Suprapubic skin (tissue), 4 donors: ENCODE measurements around the gene OXTR. TPM values are rescaled to one million over a fixed set of nuclear protein-coding genes. Genes with fewer than 3 reads are reported as not detected.

Experiments
- DNase-seq, 2 donors: peaks; one replicate each; pipeline ENCODE4 v3.0.0-alpha.2; 2019; ENCODE audit warnings: low spot score in 2 of 2
- H3K27ac ChIP-seq: fragments of 200-600 bp; sonication (generic); one replicate; pipeline ENCODE4 v1.5.1; 2019
- H3K27me3 ChIP-seq: fragments of 200-600 bp; sonication (generic); one replicate; pipeline ENCODE4 v1.5.1; 2019
- H3K36me3 ChIP-seq: fragments of 200-600 bp; sonication (generic); one replicate; pipeline ENCODE4 v1.5.1; 2019
- H3K4me1 ChIP-seq: fragments of 200-600 bp; sonication (generic); one replicate; pipeline ENCODE4 v1.5.1; 2019
- H3K4me3 ChIP-seq: fragments of 200-600 bp; sonication (generic); one replicate; pipeline ENCODE4 v1.5.1; 2019; ENCODE audit warnings: mild to moderate bottlenecking
- H3K9me3 ChIP-seq: fragments of 200-600 bp; sonication (generic); one replicate; pipeline ENCODE4 v1.5.1; 2019
- CTCF ChIP-seq, 2 donors: fragments of 200-600 bp in 1 of 2; fragments of 450-650 bp in 1 of 2; sonication (generic) in 1 of 2; IDR thresholded peaks; one replicate each; pipeline ENCODE4 v1.5.1; 2016 to 2019; ENCODE audit warnings: antibody characterized with exemption in 2 of 2, mild to moderate bottlenecking in 1 of 2, moderate library complexity in 1 of 2
- EP300 ChIP-seq: sonication (generic); formaldehyde crosslinking; IDR thresholded peaks from one replicate; pipeline ENCODE4 v1.6.1; 2017; ENCODE audit warnings: antibody characterized with exemption
- POLR2A ChIP-seq, 2 donors: fragments of 450-650 bp; IDR thresholded peaks; one replicate each; pipeline ENCODE4 v1.6.1; 2017; ENCODE audit warnings: antibody characterized with exemption in 2 of 2, mild to moderate bottlenecking in 2 of 2, moderate library complexity in 2 of 2
- POLR2AphosphoS5 ChIP-seq, 3 donors: sonication (generic); formaldehyde crosslinking; IDR thresholded peaks; one replicate each; pipeline ENCODE4 v1.6.1; 2017; ENCODE audit warnings: antibody characterized with exemption in 3 of 3
- WGBS: methylation state at CpG from one replicate; pipeline ENCODE4 v1.1.5; 2018; 5-methylcytosine and 5-hydroxymethylcytosine counted together
- total RNA-seq, 4 donors: library from RNA; depleted of rRNA; stranded (reverse); fragments of >200 nt; gene quantifications; one replicate each; pipeline ENCODE4 v1.1.0, GENCODE V29; 2016

OXTR gene
- total RNA-seq, 4 donors from 2014 or later: 0.08 to 0.31 TPM; not detected in 2

- TF ChIP-seq POLR2AphosphoS5 (IDR thresholded peaks at IDR 0.05) (no peak), CTCF (IDR thresholded peaks at IDR 0.05) (no peak), EP300 (no peak)
- peak in 1 of 2 donors; percentile 54 for DNase-seq
- Histone ChIP-seq H3K36me3 (no peaks in the 10 kb centered on the region), H3K27me3 (no peaks in the 10 kb centered on the region), H3K4me1 (peaks cover 6% of the 10 kb centered on the region), H3K27ac (no peak overlapping the region), H3K4me3 (no peak overlapping the region), H3K9me3 (no peaks in the 10 kb centered on the region)
- WGBS: 69% methylated on average over 6 of the region's 6 CpGs
Observed at GRCh38 chr3:8743021-8743601, 26.3 kb downstream of the OXTR start.

DNA sequence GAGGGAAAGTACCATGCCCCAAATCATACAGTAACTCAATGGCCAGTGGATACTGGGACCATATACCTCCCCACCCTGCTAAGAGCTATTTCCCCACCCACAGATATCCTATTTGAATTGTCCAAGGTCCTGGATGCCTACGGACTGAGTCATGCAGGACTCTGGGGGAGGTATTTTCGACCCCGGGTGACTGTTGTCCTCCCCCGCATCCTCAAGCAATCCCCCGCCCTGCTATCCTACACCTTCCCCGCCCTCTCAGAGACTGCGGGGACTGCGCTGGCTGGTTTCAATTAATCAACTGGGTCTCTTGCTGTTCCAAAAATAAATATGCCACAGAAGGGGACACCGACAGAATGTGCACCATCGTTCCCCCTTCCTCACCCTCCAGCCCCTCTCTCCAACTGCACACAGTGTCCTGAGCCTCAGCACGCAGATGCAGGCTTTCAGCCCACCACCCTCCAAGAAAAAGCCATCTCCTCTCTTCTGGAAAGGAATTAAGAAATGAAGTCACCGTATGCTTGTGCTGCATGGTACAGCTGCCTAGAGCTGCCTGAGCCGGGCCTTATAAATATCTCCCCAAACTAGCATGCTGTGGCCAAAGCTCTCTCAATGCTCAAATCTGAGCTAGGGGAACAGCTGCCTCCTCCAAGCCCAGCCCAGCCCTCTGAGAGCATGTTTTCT, 27.7 kb downstream of the OXTR start:
- Histone ChIP-seq H3K9me3 (no peaks in the 10 kb centered on the region), H3K27ac (no peak overlapping the region), H3K27me3 (no peaks in the 10 kb centered on the region), H3K36me3 (no peaks in the 10 kb centered on the region), H3K4me3 (no peak overlapping the region), H3K4me1 (peaks cover 6% of the 10 kb centered on the region)
- DNase-seq: peak in 1 of 2 donors; percentile 60
- 24% methylated on average over 13 of the region's 13 CpGs for WGBS
- no peak for TF ChIP-seq EP300
- TF ChIP-seq CTCF (IDR thresholded peaks at IDR 0.05): no peak
- TF ChIP-seq POLR2A (IDR thresholded peaks at IDR 0.05): no peak
- no peak for TF ChIP-seq POLR2AphosphoS5 (IDR thresholded peaks at IDR 0.05)

DNA sequence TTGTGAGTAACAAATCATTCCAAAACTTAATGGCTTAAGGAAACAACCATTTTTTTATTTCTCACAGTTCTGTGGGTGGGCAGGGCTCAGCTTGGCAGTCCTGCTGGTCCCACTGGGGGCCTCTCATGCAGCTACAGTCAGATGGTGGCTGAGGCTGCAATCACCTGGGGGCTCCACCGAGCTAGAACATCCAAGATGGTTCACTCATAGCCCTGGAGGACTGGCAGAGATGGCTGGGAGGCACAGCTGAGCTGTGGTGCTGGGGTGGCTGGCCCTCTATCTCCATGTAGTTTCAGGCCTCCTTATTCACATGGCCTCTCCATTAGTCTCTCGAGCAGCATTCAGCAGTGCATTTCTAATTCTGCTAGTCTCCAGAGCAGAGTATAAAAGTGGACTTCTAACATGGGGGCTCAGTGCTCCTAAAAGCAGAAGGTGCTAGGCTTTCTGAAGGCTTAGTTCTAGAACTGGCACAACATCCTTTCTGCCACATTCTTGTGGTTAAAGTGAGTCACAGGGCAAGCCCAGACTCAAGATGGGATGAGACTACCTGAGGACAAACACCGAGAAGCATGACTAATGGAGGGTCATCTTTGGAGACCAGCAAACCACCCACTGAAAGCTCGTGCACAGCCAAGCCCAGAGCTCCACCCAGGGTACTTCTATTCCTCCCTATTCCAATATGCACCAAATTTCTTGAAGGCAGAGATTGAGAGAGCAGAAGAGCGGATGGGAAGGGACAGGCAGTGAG, 29.5 kb downstream of the OXTR start:
- H3K9me3 ChIP-seq: no peaks in the 10 kb centered on the region
- H3K27ac ChIP-seq: no peak overlapping the region

GRCh38 chr3:8738639-8739038, 30.8 kb downstream of the OXTR start:
- H3K9me3 ChIP-seq: no peaks in the 10 kb centered on the region
- no peak overlapping the region for H3K4me3 ChIP-seq
- no peak overlapping the region for H3K27ac ChIP-seq
- no peaks in the 10 kb centered on the region for H3K36me3 ChIP-seq
- DNase-seq: no peak
- H3K27me3 ChIP-seq: no peaks in the 10 kb centered on the region
- 97% methylated on average over 3 of the region's 3 CpGs for WGBS
- peaks cover 6% of the 10 kb centered on the region for H3K4me1 ChIP-seq
- no peak for TF ChIP-seq POLR2A (IDR thresholded peaks at IDR 0.05)
- TF ChIP-seq EP300: no peak
- no peak for TF ChIP-seq POLR2AphosphoS5 (IDR thresholded peaks at IDR 0.05)
- no peak for TF ChIP-seq CTCF (IDR thresholded peaks at IDR 0.05)

More for the DNA sequence above, 29.5 kb downstream of the OXTR start:
- Histone ChIP-seq H3K4me1 (peaks cover 6% of the 10 kb centered on the region), H3K27me3 (no peaks in the 10 kb centered on the region), H3K4me3 (no peak overlapping the region), H3K36me3 (no peaks in the 10 kb centered on the region)
- no peak for TF ChIP-seq CTCF (IDR thresholded peaks at IDR 0.05)
- TF ChIP-seq POLR2A (IDR thresholded peaks at IDR 0.05): no peak
- no peak for TF ChIP-seq POLR2AphosphoS5 (IDR thresholded peaks at IDR 0.05)
- no peak for TF ChIP-seq EP300
- WGBS: 55% methylated on average over 5 of the region's 5 CpGs
- peak in 1 of 2 donors; percentile 57 for DNase-seq

DNA sequence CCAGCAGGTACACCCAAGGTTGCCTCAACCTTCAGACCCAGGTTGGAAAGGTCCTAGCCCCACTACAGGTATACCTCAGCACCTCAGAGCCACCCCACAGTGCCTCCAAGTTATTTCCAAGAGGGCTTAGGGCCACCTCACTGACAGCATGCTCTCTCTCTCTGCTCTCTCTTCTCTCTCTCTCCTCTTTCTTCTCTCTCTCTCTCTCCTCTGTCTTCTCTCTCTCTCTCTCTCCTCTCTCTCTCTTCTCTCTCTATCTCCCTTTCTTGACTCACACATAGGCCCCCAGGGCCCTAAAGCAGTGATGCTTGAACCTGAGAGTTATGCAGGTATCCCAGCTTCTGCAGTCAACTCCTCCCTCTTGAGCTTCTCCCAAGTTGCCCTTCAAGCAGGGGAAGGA, 31.6 kb downstream of the OXTR start:
- peak in 1 of 2 donors; percentile 37 for DNase-seq
- H3K27me3 ChIP-seq: no peaks in the 10 kb centered on the region
- TF ChIP-seq POLR2A (IDR thresholded peaks at IDR 0.05) (no peak), CTCF (IDR thresholded peaks at IDR 0.05) (no peak), EP300 (no peak), POLR2AphosphoS5 (IDR thresholded peaks at IDR 0.05) (no peak)

More for the DNA sequence above, 31.6 kb downstream of the OXTR start:
- no peak overlapping the region for H3K4me3 ChIP-seq
- no peaks in the 10 kb centered on the region for H3K9me3 ChIP-seq
- no peaks in the 10 kb centered on the region for H3K36me3 ChIP-seq
- no peak overlapping the region for H3K27ac ChIP-seq
- peaks cover 6% of the 10 kb centered on the region for H3K4me1 ChIP-seq
